SIG-M5 (cell line): ENCODE data around the gene CLRN2.
"Not testable (repeated sequence)": the region's sequence is repeated elsewhere in the genome, so short reads cannot be mapped to it uniquely, and the experiment has no call there.

Experiments
- DNase-seq: peaks from one replicate; lab custom pipeline; 2025; lab: John Stamatoyannopoulos, UW

Gene CLRN2

DNA sequence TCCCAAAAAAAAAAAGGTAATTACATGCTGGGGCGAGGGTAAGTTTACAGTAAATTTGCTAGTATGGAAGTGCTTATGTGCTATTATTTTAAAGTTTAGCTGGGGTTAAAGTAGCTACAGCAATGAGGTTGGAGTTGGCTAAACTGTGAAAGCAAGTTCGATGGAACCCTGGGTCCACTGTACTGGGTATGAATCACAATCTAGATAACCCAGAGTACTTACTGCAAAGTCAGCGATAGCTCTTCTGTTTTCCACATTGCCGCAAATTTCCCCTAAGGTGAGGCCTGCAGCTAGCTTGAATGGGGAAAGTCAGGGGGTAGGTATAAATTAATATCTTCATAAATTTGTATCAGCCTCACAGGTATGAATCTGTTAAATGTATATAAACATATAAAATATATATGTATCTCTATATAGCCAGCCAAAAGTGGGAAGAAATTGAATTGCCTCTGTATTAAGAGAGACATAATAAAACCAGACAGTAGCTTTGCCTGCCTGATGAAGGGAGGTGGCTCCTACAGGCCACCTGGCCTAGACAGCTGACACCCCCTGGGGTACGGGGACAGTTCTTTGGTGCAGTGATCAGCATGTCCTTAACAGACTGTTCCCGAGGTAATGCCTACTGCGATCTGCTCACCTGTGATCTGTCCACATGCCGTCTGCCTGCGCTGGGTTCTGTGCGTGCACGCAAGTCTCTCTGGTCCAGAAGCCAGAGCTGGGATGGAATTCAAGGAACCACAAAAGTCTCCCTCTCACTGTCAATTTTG, 30.6 kb downstream of the CLRN2 start:
- DNase-seq = no peak

DNA sequence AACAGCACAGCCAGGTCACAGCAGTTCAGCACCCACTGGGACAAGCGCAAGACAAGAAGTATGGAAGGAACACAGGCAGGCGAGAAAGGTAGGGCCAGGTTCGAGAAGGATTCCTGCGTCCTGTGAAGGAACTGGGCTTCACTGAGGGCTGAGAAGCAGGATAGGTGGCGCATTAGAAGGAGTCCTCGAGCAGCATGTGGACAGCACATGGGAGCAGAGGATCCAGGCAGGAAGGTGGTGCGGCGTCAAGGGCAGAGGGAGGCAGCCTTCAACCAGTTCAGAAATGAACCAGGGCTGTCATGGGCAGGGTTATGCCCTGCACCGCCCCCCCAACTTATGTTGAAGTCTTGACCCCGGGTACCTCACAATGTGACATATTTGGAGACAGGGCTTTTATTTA, 31.3 kb downstream of the CLRN2 start:
- DNase-seq = no peak

DNA sequence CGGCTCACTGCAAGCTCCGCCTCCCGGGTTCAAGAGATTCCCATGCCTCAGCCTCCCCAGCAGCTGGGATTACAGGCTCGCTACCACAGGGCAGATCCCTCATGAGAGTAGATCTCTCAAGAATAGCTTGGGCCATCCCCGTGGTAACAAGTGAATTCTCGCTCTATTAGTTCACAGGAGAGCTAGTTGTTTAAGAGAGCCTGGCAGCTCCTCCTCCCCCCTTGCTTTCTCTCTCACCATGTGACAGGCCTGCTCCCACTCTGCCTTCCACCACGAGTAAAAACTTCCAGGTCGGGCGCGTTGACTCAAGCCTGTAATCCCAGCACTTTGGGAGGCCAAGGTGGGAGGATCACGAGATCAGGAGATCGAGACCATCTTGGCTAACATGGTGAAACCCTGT, 31.7 kb downstream of the CLRN2 start:
- DNase-seq = no peak

DNA sequence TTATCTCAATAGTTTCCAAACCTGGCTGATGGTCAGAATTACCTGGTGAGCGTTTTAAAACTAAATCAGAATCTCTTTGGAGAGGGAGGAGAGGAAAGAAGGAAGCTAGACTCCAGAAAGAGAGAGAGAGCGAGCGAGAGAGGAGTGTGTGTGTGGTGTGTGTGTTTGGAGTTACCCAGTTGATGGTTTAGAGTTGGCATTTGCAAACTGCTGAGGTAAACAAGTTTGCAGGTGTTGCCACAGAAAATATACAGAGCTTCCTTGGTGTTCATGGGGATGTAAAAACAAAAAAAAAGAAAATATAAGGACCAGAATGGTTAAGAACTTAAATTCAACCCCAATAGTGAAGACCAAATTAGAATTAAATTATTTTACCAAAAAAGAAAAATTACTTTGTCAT, 35.6 kb downstream of the CLRN2 start:
- DNase-seq = no peak

DNA sequence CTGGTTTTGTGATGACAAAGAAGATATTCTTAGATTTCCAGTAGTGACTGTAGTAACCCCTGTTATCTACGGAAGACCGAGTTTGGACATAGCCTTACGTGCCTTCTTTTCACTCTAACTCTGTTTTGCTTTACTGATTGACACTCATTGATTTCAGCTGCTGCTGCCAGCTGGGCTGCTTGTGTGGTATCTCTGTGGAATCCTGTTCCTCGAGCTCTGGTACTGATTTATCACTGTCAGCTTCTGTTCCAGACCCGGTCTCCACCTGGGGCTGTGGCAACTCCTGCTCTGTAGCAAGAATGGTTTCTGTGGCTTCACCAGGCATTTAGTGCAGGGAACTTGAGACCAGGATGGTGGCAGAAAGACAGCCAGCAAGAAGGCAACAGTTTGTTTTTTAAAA, 37.5 kb downstream of the CLRN2 start:
- no peak for DNase-seq

DNA sequence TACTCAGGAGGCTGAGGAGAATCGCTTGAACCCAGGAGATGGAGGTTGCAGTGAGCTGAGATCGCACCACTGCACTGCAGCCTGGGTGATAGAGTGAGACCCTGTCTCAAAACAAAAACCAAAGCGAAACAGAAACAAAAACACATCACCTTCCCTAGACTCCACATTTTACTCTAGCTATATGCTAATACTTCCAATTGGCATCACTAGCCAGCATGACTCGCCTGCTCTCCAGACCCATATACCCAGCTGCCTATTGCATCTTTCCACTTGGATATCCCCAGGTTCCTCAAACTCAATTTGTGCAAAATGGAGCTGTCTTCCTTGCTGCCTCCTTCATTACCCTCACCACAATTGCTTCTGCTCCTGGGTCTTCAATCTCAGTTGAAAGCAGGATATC, 39.6 kb downstream of the CLRN2 start:
- DNase-seq = no peak

DNA sequence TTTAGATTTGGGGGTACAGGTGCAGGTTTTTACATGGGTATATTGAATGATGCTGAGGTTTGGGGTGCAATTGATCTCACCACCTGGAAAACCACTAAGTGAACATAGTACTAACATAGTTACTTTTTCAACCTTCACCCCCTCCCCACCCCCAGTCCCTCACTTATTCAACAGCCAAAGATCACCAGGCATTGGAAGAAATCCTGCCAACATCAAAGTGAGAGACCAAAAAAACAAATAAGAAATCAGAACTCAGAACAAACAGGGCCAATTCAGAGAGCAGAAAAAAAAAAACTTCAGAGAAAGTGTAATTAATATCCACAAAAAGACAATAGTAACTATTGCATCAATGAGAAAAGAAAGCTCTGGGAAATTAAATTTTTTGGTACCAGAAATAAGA, 41.5 kb downstream of the CLRN2 start:
- DNase-seq = no peak

DNA sequence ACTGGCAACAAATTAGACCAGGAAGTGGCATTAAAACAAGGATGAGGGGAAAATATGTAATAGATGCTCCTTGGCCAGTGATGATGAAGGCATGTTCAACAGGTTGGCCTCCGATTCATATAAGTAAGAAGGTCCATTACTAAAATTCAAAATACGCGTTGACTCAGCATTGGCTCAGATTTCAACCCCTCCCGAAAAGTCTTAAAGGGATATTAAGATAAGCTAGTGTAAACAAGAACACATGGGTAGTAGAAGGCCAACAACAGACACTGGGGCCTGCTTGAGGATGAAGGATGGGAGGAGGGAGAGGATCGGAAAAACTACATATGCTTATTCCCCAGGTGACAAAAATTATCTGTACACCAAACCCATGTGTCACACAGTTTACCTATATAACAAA, 42.9 kb downstream of the CLRN2 start:
- no peak for DNase-seq

DNA sequence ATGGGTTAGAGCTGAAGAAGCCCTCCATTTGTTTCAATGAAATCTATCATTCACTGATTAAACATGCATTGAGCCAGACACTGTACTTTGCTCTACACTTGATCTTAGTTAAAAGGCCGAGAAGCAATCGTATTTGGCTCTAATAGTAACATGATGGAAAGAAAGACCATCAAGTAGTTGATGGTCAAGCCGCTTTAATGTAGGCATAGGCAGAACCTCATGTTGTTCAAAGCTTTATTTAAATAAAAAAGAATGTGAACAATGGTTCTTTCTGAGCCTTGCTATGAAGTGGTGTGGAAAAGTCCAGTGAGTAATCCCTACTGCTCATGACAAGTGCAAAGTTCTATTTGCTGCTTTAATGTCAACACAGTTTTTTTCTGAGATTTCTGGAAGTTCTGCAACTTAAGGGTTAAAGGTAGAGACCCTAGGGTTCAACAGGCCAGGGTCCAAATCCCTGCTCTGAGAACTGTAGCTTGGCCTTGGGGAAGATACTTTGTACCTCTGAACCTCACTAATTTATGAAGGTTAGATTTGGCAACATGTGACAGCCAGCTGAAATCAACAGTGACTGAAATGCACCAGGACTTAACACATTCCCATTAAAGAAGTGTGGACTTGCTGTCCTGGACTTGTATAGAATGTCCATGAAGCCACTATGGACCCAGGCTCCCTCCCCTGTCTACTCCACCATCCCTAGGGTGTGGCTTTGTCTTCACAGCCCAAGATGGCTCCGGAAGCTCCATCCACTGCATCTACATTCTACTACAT, 44.2 kb downstream of the CLRN2 start:
- DNase-seq = no peak

DNA sequence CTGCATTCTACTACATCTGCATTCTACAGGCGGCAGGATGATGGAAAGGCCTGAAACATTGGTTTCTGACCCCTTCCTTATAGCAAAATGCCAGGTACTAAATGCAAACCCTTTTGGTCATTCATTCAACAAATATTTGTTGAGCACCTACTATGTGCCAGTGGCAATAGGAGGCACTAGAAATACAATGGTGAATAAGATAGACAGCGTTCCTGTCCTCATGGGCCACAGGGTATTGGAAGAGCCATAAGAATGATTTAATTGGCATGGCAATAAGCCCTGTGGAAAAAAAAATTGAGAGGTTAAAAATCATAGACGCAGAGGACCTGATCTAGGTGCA, 44.7 kb downstream of the CLRN2 start:
- DNase-seq = no peak

DNA sequence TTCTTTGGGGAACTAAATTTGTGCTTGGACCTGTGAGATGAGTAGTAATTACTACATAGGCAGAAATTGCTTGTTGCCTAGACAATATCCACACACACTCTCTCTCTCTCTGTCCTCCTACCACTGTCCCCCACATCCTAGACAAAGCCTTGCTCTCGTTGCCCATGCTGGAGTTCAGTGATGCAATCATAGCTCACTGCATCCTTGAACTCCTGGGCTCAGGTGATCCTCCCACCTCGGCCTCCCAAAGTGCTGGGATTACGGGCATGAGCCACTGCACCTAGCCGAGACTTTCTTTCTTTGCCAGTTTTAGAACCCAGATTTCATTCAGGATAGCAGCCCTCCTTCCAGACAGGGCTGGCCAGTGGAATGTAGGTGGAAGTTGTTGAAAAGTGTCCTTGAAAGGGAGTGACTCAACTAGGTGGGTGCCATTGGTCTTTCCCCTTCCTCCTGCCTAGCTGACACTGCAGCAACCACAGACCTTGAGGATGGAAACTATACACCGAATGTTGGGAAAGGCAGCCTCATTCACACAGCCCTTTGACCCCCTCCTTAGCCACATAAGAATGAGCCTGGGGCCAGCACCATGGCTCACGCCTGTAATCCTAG, 45.2 kb downstream of the CLRN2 start:
- no peak for DNase-seq

DNA sequence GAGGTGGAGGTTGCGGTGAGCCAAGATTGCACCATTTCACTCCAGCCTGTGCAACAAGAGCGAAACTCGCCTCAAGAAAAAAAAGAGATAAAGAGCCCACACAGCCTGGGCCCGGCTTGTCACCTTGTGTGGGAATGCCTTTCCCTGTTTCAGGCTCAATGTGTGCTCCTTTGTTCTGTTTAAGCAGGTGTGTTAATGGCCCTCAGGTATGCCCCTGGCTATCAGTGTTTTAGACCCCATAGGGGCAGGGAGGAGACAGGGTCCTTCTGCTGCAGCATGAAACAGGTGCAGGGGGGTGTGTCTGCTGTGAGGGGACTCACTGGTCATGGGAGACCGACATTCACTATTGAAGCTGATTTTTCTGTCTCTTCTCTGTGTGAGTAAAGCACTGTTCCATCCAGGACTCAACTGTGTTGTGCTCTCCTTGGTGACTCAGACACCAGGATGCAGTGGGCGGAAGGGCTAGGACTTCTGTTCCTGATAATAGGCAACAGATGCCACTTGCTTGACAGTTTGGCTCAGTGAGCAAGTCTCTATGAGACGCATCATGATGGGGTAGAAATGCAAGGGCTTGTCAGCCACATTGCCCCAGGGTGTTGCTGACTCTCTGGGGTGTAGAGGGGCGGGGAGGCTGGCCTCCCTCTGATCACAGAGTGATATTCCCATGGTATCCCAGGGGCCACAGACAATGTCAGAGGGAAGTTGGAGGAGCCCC, 46.4 kb downstream of the CLRN2 start:
- DNase-seq = no peak

DNA sequence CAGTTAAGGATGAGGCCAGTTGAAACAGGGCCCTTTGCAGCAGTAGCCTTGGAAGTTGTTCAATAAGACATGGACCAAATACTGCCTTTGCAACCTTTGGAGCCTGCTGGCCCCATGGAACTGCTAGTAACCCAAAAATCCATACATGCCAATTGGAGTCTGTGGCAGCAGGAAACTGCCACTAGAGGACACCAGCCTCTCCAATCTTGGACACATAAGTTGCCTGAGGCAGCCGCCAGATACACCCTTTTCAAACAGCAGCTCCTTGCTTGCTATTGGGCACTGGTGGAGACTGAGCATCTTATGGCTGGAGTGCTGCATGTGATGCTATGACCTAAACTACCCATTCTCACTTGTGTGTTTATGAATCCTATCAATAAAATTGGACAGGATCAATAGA, 47.2 kb downstream of the CLRN2 start:
- no peak for DNase-seq

DNA sequence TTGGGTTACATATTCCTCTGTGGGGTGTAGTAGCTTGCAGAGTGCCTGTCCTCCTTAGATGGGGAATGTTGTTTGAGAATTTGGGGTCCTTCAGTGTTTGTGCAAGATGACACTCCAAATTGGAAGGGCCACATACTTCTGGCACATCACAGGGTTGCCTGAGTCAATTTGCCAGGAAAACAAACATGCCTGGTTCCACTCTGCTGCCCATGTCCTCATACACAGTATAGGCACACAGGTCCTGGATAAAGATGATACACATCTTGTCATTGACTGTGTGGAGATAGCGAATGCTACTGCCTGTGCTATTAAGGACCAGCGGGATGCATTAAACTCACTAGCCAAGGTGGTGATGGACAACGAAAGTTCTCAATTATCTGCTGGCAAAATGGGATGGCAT, 50.9 kb downstream of the CLRN2 start:
- no peak for DNase-seq

DNA sequence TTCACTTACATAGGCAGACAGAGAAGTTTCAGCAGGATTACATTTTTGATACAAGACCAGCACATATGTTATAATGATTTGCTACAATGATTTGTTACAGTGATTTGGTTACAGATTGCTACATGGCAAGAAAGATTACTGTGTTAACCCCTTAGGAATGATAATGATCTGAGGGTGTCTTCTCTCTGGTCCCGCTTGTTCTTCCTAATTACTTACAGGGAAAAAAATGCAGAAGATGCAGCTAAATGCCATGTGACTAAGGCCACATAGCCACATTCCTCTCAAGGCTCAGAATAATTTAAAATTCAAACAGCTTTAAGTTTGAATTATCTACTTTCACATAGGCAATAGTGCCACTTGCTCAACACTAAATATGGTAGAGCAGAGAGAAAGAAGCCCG, 52.3 kb downstream of the CLRN2 start:
- no peak for DNase-seq

DNA sequence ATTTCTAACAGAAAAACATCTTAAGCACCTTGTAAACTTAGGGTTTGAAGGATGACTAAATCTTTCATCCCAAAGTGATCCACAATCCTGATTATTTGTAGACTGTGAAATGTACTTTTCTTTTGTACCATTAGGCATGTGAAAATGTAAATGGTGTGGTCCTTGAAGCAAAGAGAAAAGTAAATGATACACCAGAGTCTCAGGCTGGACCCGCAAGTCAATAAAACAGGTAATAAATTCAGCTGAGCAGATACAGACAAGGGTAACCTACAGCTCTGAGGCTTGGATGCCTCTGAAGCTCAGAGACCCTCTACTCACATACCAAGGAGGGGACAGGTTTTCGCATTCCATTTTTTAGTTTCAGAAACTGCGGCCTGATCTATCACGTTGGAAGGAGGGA, 59.2 kb downstream of the CLRN2 start:
- no peak for DNase-seq

DNA sequence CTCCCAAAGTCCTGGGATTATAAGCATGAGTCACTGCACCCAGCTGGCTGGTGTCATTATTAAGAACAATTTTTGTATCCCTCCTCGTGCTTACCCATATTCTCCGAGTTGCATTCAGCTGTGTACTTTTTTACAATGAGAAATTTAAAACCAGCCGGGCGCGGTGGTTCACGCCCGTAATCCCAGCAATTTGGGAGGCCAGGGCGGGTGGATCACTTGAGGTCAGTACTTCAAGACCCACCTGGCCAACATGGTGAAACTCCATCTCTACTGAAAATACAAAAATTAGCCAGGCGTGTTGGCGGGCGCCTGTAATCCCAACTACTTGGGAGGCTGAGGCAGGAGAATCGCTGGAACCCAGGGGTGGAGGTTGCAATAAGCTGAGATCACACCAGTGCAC, 60.2 kb downstream of the CLRN2 start:
- DNase-seq = not testable (repeated sequence)
